GM21381 (cell line): Measurements from ENCODE around the gene FHIP1A.
A peak's percentile ranks its signal among the peaks of the same experiment; 100 is the strongest.
"Not testable (repeated sequence)": the region's sequence is repeated elsewhere in the genome, so short reads cannot be mapped to it uniquely, and the experiment has no call there.

Experiments
- ATAC-seq: cut with Tn5 transposase; IDR thresholded peaks from one replicate; pipeline ENCODE4 v1.9.1; 2021; ENCODE audit warnings: mild to moderate bottlenecking, moderate library complexity; ENCODE audit not compliant: unreplicated experiment

The FHIP1A gene

GRCh38 chr4:151408630-151409469 lies at the start of gene FHIP1A:
Gene FHIP1A (plus strand): TSS chr4:151409176. CDS start chr4:151566260, 157,084 bp downstream.
- peak; percentile 80 for ATAC-seq

- no peak for ATAC-seq
Observed at GRCh38 chr4:151359576-151359975, 49.4 kb upstream of the FHIP1A start.

GRCh38 chr4:151361126-151361525 lies 47.9 kb upstream of the FHIP1A start:
- ATAC-seq, result no peak

- ATAC-seq, result no peak
Observed at GRCh38 chr4:151361966-151362365, 47.0 kb upstream of the FHIP1A start.

- peak; percentile 98 for ATAC-seq
Observed at GRCh38 chr4:151362404-151363164, 46.4 kb upstream of the FHIP1A start.

- ATAC-seq, result no peak
Observed at GRCh38 chr4:151376540-151376939, 32.4 kb upstream of the FHIP1A start.

GRCh38 chr4:151389311-151389710 lies 19.7 kb upstream of the FHIP1A start:
- ATAC-seq, result no peak

DNA sequence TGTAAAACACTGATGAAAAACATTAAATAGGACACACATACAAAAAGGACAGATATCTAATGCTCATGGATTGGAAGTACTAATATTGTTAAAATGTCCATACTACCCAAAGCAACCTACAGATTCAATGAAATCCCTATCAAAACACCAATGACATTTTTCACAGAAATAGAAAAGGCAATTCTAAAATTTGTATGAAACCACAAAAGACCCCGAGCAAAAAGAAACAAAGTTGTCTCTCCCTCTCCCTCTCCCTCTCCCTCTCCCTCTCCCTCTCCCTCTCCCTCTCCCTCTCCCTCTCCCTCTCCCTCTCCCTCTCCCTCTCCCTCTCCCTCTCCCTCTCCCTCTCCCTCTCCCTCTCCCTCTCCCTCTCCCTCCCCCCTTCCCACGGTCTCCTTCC lies 19.2 kb upstream of the FHIP1A start:
- ATAC-seq, result not testable (repeated sequence)

DNA sequence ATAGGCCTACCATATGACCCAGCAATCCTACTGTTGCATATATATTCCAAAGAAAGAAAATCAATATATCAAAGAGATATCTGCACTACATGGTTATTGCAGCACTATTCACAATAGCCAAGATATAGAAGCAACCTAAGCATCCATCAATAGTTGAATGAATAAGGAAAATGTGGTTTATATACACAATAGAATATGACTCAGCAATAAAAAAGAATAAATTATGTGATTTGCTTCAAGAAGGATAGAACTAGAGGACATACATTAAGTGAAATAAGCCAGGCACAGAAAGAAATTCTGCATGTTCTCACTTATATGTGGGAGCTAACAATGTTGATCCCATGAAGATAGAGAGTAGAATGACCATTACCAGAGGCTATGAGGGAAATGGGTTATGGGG lies 13.1 kb upstream of the FHIP1A start:
- ATAC-seq, result no peak

DNA sequence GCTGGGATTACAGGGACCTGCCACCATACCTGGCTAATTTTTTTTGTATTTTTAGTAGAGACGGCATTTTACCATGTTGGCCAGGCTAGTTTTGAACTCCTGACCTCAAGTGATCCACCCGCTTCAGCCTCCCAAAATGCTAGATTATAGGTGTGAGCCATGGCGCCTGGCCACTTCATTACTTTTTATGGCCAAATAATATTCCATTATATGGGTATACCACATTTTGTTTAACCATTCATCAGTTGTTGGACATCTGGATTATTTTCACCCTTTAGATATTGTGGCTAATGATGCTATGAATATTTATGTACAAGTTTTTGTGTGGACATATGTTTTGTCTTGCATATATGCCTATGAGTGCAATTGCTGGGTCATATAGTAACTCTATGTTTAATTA lies 8.6 kb upstream of the FHIP1A start:
- no peak for ATAC-seq

DNA sequence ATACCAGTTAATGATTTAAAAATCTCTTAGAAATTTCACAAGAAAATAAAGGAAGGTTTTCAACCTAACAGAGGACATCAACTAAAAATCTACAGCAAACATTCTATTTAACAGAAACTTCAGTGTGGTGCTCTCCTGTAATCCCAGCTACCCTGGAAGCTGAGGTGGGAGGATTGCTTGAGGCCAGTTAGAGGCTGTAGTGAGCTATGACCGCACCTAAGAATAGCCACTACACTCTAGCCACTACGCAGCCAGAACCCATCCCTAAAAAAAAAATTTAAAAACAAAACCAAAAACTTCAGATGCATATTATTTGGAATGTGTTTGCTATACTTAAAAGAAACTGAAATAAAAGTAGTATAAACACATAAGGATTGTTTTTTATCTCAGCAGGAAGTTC lies 7.2 kb upstream of the FHIP1A start:
- ATAC-seq, result no peak

DNA sequence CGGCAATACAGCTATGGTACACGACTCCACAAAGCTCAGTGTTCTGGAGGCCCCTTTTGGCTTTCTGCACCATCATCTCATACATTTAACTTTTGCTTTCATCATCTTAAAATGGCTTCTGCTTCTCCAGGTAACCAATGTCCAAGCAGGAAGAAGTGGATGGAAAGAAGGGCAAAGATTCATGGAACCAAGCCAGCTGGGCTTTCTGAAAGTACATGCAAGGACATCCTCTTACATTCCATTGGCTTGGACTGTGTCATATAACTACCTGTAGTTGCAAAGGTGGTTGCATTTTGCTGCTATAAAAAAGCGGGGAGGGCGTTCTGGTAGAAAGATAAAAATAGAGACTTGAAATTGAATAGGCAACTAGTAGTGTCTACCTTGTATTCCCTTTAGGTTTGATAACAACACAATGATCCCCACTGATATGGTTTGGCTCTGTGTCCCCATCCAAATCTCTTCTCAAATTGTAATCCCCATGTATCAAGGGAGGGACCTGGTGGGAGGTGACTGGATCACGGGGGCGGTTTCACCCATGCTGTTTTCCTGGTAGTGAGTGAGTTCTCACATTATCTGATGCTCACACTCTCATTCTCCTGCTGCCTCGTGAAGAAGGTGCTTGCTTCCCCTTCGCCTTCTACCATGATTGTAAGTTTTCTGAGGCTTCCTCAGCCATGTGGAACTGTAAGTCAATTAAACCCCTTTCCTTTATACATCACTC lies 6.7 kb upstream of the FHIP1A start:
- ATAC-seq, result no peak

GRCh38 chr4:151403656-151404055 lies 5.3 kb upstream of the FHIP1A start:
- no peak for ATAC-seq

- not testable (repeated sequence) for ATAC-seq
Observed at GRCh38 chr4:151404802-151405201, 4.2 kb upstream of the FHIP1A start.

- ATAC-seq, result no peak
Observed at GRCh38 chr4:151407018-151407417, 2.0 kb upstream of the FHIP1A start.

DNA sequence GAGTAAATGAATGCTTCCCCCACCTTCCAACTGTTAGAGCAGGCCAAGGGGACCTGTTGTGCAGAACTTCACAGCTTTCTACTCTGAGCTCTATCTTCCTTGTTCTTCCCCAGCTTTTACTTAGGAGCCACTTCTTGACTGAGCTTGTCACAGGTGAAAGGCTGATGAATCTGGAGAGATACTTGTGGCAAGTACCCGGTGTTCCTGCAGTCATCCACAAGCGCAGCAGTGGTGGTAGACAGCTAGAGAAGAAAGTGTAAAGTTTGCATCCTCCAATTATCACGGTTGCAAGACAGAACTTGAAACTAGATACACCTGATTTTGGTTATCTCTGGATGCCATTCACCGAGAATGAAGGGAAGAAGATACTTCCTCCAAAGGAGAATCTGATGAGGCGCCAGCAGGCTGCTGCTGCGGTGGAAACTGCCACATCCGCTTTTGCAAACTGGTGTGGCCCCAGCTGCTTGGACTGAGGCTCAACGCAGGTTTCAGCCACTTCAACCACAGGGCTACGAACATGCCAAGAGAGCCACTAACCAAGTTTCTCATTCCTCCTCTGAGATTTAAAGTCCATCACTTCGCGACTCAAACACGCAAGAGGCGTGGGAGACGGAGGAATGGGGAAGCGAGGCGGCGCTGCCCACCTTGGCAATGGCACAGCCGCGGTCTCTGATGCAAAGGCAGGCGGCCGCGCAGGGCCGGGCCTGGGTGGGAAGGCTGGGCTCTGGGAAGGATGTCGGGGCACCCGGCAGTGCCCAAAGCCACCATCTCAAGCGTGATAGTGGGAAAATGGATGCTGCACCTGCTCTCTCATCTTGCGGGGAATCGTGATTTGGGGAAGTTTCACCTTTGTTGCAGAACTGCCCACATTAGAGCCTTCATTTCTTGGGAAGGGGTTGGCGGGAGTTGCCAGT lies 1.3 kb upstream of the FHIP1A start:
- ATAC-seq, result peak; percentile 88

- ATAC-seq, result peak; percentile 0
Observed at GRCh38 chr4:151408380-151408629, 671 bp upstream of the FHIP1A start.

GRCh38 chr4:151409470-151410313 lies 716 bp downstream of the FHIP1A start:
- no peak for ATAC-seq

DNA sequence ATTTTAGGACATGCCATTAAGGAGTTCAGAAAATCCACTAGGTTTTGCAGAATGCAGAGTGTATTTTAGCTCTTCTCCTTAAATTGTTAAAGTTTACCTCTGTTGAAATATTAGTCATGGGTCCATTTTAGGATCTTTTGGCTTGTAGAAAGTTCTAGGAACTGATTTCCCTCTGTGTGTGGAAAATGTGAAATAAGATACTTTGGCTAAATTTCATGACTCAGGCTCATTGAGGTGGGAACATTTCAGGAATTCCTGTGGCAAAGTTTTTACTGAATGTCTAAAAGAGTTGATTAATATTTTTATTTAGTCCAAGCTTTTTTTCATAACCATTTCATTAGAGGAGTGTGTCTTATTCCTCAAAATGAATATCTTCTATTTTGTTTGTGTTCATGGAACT lies 7.0 kb downstream of the FHIP1A start:
- ATAC-seq, result no peak

- no peak for ATAC-seq
Observed at GRCh38 chr4:151417164-151417571, 8.2 kb downstream of the FHIP1A start.
